Right ventricle myocardium inferior (tissue), 1 donor: ENCODE results near the gene PCNX1. TPM values are rescaled to one million over a fixed set of nuclear protein-coding genes. Genes with fewer than 3 reads are reported as not detected.

Experiments
- ATAC-seq: fragments of 200-7000 bp; cut with Tn5 transposase; one replicate; pipeline ENCODE4 v1.9.1; 2020; ENCODE audit warnings: mild to moderate bottlenecking, moderate library complexity
- DNase-seq: peaks from one replicate; pipeline ENCODE4 v3.0.0; 2021; ENCODE audit errors: missing footprints
- intact Hi-C: fragments of 100-400 bp; cut with DNase I; formaldehyde crosslinking; loops from one replicate; pipeline ENCODE4 v1.11.0; 2022
- total RNA-seq: library from RNA; stranded (reverse); fragmentation: NEBNext Ultra II Directional; extraction: Animal tissue kit (Norgen Biotek cat#: 25700); gene quantifications from one replicate; pipeline ENCODE4 v1.2.1, GENCODE V29; 2021
- donor health status: DM: no; HTN: yes; CAD: no; lungs with severe emphysema.

The PCNX1 gene
- total RNA-seq, 1 donor from 2014 or later, result 33.6 TPM

DNA sequence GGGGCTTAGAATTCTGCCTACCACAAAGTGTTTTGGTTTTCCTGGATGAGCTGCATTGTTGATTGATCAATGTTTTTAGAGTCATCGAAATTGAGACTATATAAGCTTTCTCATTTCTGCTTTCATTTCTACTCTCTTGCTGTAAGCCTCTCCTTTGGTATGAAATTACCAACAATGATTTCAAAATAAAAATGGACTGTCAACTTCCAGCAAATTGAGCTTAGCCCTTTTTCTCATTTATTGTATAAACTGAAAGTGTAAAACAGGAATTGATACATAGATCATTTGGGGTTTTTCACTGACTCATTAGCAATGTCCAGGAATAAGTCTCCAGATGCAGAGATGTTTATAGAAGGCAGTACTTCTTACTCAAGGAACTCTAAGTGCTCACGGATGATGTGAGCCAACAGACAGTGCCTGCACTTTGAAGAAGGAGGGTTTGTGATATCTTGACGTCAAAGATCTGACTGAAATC is 20.0 kb upstream of the PCNX1 start:
- ATAC-seq, result no peak
- intact Hi-C loops, result no loop called here
- no peak for DNase-seq

DNA sequence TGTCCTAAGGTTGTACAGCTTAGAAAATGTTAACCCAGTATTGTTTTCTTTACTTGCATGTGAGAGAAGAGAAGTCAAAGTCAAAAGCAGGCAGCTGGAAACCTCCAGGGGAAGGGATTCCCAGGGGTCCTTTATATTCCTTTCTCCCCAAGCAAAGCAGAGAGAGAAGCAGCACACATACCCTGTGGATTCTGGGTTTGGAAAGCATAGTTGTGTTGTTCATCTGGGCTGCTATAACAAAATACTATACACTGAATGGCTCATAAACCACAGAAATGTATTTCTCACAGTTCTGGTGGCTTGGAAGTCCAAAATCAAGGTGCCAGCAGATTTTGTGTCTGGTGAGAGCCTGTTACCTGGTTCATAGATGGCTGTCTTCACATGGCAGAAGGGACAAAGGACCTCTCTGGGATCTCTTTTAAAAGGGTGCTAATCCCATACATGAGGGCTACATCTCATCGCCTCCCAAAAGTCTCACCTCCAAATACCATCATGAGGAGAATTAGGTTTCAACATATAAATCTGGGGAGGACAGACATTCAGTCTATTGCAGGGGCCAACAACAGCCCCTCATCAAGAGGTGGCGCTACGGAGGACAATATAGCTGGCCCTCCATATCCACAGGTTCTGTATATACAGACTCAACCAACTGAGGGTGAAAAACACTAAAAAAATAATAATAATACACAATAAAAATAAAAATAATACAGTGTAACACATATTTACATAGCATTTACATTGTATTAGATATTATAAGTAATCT is 19.3 kb upstream of the PCNX1 start:
- ATAC-seq, result no peak
- intact Hi-C loops, result no loop called here

DNA sequence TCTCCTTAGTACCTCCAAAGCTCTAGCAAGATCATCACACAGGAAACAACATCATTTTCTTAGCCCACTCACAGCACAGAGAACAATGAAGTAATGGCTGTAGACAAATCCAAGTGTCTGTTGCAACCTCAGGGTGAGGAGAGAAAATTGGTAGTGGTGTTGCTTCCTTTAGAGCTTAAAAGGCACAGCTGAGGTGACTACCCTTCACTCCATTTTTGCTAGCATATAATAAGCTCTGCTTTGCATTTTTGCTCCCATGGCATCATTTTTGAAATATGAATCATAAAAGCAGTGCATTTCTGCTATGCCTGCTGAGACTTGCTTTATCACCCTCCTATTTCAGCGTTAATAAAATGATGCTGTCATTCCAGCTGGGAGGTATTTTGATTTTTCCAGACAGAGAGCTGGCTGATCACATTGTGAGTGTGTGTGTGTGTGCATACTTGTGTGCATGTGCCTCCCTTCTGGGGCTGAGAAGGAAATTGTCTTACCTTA is 18.5 kb upstream of the PCNX1 start:
- DNase-seq (no peak), ATAC-seq (no peak)
- intact Hi-C loops, result no loop called here

More for the DNA sequence above, 19.3 kb upstream of the PCNX1 start:
- DNase-seq, result no peak

DNA sequence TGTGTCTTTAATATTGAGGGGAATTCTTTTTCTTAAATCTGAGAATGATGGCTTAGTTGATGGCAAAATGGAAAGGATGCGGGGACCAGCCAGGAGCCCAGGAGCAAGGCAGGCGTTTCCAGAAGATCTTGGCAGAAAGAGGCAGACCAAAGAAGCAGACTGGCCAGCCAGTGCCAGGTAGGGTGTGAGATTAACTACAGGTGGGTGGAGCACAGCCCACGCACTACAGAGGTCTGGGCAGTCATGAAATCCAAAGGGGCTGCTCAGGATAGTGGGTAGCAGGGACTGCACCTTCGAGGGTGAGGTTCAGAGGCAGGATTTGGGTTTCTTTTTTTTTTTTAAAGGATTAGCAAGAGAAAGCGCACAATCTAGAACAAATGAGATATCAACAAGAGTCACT is 17.7 kb upstream of the PCNX1 start:
- ATAC-seq (no peak), DNase-seq (no peak)
- intact Hi-C loops, result no loop called here

DNA sequence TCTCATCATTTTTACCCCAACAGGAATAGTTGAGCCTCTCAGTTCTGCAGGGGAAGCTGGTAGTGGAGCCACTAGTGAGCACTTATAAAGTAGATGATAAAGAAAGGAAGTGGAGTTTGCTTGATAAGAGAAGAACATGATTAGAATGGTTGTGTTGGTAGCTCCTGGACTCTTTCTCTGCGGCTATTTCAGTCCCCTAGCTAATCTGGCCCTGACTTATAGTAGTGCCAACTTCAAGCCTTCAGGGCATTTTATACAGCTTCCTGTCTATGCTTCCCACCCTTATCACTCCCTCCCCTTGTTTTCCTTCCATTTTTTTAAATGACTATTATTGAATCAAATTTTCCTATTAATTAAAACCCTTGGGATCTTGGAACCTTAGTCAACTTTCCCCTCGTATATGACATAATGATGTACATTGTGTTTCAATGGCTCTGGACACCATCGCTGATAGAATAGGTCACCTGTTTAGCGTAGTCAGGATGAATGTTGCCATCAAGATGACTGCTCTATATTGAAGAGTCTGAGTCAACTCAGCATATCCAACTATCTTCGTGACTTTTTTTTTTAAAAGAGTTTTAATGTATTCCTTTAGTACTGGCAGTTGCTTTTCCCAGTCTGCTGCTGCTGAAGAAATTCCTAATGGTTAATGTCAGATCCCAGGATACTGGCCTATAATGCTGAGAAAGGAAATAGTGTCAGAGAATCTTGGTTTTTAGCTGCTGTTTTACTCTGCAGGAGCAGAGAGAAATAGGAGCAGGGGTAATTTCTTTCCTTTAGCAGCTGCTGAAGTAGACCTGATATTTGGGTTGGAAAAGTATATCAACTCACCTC is 16.2 kb upstream of the PCNX1 start:
- ATAC-seq, result peak; percentile 39
- intact Hi-C loops, result no loop called here

DNA sequence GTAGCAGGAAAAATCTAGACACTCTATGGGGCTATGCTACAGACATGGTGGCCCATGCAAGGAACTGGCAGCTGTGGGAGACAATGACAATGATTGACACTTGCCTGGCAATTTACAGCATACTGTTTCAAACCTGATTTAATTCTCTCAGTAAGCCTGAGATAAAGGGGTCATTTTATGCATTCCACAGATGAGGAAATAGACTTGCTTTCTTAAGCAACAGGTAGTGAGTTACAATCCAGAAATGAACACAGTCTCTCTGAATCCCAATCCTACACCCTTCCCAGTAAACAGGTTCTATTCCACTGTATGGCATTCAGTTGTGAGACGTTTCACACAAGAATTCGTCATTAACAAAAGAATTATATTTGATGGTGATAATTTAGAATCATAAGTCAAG is 15.5 kb upstream of the PCNX1 start:
- ATAC-seq (no peak), DNase-seq (no peak)
- intact Hi-C loops, result no loop called here

More for the DNA sequence above, 16.2 kb upstream of the PCNX1 start:
- DNase-seq, result no peak

DNA sequence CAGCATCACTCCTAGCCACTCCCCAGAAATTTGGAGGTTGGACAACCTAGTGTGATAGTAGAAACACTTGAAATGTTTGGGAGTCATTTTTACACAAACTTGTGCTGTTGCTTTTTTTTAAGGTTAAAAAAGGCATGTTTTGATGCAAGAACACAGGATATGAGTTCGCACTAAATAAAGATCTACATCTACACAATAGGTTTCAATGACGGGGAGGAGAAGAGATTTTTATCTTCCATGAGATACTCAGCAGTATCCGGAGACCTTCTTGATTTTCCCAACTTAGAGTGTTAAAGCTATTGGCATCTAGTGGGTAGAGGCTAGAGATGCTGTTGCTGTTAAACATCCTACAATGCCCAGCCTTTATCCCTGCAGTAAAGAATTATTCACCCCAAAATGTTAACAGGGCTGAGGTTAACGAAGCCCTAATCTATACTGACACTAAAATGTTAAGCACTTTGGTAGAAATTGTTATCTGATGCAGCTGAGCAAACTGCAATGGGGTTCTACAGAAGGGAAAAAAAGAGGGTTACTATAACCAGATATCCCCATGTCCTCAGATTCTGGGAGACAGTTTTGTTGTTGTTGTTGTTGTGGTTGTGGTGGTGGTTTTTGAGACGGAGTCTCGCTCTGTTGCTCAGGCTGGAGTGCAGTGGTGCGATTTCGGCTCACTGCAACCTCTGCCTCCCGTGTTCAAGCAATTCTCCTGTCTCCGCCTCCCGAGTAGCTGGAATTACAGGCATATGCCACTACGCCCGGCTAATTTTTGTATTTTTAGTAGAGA is 14.0 kb upstream of the PCNX1 start:
- ATAC-seq (no peak), DNase-seq (no peak)
- intact Hi-C loops, result no loop called here

DNA sequence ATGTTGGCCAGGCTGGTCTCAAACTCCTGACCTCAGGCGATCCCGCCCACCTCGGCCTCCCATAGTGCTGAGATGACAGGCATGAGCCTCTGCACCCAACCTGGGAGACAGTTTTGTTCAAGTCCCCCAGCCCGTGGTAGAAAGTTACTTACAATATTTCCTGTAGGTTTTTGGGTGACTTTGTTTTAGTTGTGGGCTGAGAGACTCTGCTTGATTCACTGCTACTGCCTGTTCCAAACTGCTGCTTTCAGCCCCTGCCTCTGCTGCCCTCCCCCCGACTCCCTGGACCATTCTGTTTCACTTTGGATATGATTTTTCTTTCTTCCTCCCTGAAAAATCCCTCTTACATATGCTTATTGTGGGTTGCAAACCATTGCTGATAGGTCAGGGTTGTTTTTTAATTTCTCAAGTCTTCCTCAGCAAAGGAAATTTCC is 13.4 kb upstream of the PCNX1 start:
- intact Hi-C loops, result no loop called here
- ATAC-seq, result no peak
- no peak for DNase-seq

DNA sequence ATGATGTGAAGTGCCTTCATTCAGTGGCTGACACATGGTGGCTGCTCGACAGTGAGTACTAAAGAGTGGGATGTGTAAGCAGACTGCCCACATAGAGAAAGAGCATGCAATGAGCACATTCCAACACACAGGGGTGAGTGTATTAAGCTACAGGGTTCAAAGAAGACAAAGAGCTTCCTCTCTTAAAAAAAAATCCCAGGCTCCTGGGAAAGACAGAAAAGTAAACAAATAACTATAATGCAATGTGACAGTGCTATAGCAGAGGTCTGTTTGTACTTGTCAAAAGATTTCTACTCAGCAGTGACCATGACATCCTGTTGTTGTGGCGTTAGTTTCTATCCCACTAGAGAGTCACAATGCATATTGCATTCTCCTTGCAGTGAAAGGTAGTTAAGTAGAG is 12.4 kb upstream of the PCNX1 start:
- ATAC-seq (no peak), DNase-seq (no peak)
- intact Hi-C loops, result no loop called here

DNA sequence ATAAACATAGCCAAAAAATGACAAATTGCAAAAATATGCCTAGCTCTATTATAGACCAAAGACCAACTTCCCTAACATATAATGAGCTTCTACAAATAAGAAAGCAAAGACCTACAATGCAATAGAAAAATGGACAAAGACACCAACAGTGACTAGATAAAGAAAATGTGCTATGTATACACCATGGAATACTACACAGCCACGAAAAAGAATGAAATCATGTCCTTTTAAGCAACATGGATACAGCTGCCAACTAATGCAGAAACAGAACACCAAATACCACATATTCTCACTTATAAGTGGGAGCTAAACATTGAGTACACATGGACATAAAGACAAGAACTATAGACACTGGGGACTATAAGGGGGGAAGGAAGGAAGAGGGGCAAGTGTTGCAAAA is 10.9 kb upstream of the PCNX1 start:
- no peak for DNase-seq
- intact Hi-C loops, result no loop called here
- no peak for ATAC-seq

DNA sequence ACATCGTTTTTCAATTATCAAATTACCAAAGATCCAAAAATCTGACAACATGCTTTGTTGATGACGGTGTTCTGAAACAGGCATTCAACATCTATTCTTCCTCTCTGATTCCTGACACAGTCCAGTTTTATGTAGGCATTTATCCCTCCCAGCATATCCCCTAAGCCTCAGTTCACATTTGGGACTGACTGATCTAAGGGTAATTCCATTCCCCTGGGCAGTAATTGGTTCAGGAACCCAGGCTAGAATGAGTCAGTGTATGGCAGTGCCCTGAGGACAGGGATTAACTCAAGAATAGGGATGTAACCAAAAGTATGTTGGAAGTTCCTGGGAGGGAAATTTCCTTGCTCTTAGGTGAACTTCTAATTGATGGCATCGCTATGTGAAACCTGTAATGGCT is 10.3 kb upstream of the PCNX1 start:
- DNase-seq, result no peak
- intact Hi-C loops, result no loop called here
- ATAC-seq, result no peak

DNA sequence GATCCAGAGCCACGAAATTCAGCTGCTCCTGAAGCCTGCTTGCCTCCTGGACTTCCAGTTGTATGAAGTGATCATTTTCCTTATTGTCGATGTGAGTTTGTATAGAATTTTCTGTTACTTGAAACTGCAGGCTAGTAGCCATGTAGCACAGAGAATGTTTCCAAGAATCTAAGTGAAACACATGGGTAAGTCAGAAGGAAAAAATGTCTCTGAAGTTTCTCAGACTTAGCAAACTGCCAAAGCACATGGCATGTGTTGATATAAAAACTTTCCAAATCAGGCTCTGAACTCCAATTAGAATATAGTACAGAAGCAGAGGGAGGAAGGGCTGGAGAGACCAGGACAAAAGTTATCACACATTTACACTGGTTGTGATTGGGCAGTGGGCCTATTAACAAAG is 9.8 kb upstream of the PCNX1 start:
- DNase-seq (no peak), ATAC-seq (no peak)
- intact Hi-C loops, result no loop called here

DNA sequence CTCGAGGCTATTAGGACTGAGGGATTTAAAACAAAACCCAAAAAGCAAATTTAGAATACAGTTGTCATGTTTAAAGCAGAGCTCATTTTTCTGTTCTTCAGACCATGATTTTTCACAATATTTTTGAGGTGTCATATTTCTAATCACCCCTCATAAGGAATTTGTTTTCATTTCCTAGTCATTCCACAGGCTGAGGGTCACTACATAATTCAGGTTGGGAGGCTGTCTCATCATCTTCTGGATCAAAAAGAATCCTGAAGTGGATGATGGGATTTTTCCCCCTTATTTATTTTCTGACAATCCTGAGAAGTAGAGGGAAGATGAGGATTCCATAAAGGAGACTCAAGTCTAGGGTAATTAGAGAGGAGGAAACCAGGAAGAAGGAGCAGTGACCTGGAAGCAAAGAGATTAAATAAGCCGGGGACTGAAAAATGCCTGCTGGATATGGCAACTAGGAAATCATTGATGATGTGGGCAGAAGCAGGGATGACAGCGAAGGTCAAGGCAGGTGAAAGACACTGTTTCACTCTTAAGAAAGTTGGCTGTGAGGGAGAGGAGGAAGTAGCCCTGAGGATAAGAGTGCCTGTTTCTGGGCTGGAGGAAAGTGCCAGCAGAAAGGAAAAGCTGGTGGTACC is 9.0 kb upstream of the PCNX1 start:
- intact Hi-C loops, result no loop called here
- DNase-seq, result no peak
- ATAC-seq, result no peak

DNA sequence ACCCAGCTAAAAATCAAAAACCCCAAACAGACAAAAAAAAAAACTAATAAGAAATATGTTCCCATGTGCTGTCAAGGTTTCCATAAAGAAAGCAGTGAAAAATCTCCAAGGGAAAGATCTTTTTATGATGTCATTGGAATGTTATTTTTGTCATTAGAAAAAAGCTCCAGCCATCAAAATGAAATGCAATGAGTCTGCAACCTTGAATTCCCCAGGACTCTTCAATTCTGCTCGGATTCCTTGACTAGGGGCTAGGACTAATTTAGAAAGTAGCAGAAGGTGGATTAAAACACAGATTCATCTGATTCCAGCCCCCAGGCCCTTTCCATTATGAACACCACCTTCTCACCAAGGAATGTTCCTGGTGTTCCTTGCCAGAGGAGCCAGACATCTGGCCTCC is 6.0 kb upstream of the PCNX1 start:
- DNase-seq, result no peak
- intact Hi-C loops, result no loop called here
- no peak for ATAC-seq

DNA sequence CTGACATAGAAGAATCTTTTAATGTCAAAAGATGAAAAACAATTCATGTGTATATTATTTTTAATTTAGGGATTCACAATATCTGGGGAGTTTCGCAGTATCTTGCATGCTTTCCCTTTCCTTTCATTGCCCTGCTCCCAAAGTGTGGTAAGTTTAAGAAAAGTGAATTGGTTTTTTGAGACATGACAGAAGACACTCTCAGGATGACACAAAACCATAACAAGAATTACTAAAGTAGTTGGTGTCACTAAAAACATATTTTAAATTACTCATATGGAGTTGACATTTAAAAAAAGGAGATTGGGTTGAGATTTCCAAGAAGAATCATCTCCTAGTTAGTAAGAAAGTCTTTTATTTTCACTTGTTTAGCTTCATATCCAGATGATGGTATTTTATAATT is 5.1 kb upstream of the PCNX1 start:
- DNase-seq (no peak), ATAC-seq (no peak)
- intact Hi-C loops, result no loop called here

DNA sequence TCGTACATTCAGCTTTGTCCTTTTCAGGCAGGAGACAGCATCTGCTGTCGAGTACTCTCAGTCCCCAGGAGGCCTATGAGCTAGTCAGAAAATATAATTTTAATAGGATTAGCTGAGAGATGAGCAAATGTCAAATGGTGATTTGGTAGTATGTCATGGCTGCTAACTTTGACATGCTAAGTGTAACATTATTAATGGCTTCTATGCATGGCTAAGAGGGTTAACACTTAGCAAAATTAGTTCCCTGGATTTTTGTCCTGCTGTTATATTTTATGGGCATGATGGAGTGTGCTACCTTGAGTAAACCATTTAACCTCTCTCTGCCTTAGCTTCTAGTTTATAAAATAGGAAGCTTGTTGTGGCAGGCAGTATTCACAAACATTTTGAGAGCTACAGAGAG is 2.9 kb upstream of the PCNX1 start:
- DNase-seq (no peak), ATAC-seq (no peak)
- intact Hi-C loops, result no loop called here

DNA sequence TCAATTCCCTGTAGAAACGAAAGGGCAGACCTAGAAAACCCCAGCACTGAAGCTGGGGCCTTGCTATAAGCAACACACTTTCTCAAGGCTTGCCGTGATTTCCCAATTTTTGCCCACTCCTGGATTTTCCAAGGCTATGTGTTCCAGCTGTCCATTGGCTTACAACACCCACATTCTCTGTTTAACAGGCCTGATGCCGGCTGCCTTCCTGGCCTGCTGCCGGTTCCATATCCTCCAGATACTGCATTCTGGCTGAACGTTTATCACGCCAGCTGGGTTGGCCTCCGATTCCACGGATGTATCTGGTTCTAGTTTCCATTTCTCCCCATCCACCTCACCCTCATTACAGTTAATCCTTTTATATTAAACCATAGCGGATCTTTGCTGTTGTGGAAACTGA is 2.0 kb upstream of the PCNX1 start:
- ATAC-seq, result peak; percentile 25
- DNase-seq, result peak; percentile 83
- intact Hi-C loops, result no loop called here

DNA sequence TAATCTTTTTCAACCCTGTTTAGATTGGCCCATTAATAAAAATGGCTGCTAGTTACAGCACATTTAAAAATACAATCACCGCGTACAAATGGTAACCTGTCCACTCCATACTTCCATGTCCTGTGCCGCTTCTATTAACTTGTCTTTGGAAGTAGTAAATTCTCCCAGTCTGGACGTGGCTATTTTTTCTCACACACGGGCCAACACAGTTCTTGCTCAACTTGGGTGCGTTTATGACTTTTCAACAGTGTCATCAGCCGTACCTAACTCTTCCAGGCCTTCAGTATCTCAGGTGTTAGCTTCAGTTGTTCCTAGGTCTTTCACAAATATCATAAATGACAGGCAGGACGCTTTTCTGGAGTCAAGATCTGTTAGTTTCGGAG is 475 bp upstream of the PCNX1 start:
- ATAC-seq (no peak), DNase-seq (no peak)
- intact Hi-C loops, result loop anchor here (2.0 kb wide), 2 partner anchors 66 to 90 kb away; no protein-coding TSS in a partner anchor
